HG03460 (cell line): Measurements from ENCODE around the gene EXOSC9.
"Not testable (repeated sequence)": the region's sequence is repeated elsewhere in the genome, so short reads cannot be mapped to it uniquely, and the experiment has no call there.

Experiments
- ATAC-seq: cut with Tn5 transposase; IDR thresholded peaks from one replicate; pipeline ENCODE4 v1.9.1; 2021; ENCODE audit not compliant: unreplicated experiment

The EXOSC9 gene, protein sequence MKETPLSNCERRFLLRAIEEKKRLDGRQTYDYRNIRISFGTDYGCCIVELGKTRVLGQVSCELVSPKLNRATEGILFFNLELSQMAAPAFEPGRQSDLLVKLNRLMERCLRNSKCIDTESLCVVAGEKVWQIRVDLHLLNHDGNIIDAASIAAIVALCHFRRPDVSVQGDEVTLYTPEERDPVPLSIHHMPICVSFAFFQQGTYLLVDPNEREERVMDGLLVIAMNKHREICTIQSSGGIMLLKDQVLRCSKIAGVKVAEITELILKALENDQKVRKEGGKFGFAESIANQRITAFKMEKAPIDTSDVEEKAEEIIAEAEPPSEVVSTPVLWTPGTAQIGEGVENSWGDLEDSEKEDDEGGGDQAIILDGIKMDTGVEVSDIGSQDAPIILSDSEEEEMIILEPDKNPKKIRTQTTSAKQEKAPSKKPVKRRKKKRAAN

DNA sequence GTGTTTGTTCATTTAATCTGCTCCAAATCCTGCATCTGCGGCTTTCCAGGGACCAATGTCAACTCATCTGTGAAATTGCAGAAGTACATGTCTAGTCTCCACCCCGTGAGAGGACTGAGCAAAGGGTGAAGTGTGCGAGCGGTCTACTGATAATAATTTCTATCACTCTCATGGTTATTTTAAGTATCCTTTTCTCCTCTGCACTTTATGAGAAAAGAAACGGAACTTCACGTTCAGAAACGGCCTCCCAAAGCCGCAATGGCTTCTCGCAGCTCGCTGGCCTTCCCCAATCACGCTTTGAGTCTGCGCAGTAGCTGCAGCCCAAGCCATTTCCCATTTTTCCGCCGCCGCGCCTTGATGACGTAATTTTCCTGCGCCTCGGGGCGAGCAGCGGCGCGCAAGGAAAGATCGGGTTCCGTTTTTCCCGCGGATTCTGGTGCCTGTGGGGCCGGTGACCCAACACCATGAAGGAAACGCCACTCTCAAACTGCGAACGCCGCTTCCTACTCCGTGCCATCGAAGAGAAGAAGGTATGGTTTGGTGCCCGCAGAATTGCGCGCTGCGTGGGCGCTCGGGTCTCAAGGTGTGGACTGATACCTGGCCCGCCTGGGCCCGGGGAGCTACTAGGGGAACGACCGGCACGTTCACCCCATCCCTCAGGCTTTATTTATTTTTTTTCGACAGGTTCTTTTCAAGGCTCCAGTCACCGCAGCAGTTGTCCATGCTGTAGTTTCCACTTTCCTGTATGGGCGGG lies at the start of gene EXOSC9:
Gene EXOSC9, plus strand, starts transcription at position 363 of the 754 bp plus-strand sequence. Its CDS starts 102 bp downstream, at position 465.
- peak; percentile 76 for ATAC-seq

DNA sequence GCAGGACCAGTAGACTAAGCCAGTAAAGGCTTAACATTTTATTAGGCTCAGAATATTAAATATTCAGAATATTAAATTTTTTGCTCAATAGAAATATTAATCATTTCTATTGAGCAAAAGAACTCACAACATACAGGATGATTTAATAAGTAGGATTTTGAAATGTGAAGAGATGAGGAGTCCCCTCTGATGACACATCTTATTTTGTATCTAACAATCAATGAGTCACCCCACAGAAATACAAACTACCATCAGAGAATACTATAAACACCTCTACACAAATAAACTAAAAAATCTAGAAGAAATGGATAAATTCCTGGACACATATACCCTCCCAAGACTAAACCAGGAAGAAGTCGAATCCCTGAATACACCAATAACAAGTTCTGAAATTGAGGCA lies 49.0 kb upstream of the EXOSC9 start:
- not testable (repeated sequence) for ATAC-seq

DNA sequence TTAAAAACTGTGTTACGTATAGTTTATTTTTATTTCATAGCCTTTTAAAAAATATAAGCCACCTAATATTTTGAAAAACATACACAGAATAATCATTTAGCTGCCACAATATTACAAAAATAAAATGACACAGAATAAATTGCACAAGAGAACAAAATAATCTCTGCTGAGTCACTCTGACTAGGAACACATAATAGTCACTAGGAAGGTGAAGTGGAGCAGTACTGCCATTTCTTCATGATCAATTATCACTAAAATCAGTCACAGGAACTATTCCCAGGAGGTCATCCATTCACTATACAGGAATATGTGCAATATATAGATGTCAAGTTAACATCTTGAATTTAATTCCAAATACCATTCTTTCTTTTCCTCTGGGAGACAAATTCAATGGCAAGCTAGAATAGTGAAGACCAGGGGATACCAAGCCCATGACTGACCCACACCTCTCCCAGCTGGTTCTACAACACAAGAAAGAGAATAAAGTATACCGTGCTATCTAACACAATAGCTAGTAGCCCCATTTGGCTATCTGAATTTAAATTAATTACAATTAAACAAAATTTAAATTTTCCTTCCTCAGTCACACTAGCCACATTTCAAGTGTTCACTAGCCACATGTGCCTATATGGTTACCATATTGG lies 42.1 kb upstream of the EXOSC9 start:
- ATAC-seq: no peak

DNA sequence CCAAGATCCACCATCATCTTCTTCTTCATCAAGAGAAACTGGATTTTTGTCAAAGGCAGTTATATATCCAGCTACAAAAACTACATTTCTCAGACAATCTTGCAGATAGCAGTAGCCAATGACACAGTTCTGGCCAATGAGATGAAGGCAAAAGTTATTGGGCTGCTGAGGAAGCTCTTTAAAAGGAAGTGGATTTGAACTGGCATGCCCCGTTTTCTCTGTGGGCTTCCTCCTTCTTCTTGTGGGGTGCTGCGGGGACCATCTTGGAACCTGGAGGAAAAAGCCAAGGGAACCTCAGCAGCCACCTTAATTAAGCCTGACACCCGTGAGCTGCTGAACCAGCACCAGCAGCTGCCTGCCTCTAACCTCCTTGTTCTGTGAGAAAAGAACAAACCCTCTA lies 40.9 kb upstream of the EXOSC9 start:
- no peak for ATAC-seq

DNA sequence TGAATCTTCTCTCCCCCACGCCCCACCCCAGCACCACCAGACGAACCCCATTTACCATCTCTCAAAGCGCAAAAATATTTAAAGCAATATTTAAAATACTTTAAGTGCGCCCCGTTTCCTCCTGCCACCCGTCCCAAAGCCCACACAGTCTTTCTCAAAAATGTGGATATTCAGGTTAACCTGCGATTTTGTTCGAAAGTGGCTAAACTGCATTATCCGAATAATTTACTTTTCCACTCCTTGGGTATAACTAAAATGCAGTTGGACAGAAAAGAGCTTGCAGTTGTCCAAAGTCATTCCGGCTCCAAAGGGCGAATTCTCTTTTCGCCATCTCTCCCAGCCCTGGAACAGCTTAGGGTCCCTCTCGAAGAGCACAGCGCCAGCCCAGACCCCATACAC lies 36.8 kb upstream of the EXOSC9 start:
- no peak for ATAC-seq

DNA sequence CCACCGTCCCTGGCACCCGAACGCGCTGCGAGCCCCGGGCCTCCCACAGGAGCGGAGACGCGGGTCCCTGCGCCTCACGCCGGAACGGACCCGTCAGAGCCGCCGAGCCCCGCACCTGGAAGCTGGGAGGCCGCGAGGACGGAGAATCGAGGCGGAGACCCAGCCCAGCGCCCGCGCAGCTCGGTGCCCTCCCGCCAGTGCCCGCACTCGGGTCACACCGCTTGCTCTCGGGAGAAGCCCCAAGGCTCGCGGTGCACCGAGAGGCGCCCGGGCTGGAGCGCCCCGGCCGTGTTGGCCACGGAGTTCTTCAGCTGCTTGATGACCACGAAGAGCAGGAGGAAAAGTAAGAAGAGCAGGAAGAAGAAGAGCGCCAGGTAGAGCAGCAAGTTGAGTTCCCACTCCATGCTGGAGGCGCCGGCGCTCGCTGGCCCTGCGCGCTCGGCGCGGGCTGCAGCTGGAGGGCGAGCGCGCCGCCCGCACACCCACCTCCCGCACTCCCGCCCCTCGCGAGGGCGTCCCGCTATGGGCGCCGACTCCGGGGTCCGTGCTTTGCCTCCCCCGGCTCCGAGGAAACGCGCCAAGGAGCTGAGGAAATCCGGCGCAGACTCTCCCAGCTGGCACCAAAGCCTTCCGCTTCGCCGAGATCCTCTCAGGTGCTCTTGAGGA lies 36.3 kb upstream of the EXOSC9 start, which contains the start of gene SMIM43:
Gene SMIM43, minus strand, starts transcription at position 463 of the 666 bp plus-strand sequence. Its CDS starts 59 bp downstream, at position 404.
- no peak for ATAC-seq

DNA sequence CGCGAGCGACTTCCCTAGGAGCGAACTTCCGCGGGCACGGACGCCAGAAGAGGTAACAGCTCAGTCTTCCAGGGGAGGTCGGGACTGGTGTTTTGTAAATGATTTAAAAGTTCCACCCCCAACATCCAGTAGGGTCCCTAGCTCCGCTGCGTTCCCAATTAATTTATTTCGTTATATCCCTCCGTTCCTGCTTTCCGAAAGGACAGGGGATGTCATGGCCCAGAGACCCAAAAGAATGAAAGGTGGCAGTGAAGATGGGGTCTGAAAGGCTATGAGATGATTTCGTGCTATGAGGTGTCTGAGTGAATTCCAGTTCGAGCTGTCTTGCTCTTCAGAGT lies 35.8 kb upstream of the EXOSC9 start:
- ATAC-seq: no peak

DNA sequence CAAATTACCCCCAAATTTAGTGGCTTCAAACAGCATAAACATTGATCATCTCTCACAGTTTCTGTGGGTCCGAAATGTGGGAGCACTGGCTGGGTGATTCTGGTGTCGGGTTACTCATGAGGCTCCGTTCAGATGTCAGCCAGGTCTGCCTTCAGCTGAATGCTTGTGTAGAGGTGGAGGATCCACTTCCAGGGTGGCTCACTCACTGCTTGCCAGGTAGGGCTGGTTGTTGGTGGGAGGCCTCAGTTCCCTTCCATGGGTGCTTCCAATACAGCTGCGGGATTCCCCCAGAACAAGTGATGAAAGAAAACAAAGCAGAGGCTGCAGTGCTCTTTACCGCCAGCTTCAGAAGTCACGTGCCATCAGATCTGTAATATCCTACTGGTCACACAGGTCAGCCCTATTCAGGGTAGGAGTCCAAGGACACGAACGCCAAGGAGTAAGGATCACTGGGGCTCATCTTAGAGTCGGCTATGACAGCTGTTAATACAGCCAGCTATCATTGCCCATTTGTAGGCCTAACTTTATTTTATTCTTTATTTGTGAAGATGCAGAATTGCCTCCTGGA lies 35.1 kb upstream of the EXOSC9 start:
- no peak for ATAC-seq

DNA sequence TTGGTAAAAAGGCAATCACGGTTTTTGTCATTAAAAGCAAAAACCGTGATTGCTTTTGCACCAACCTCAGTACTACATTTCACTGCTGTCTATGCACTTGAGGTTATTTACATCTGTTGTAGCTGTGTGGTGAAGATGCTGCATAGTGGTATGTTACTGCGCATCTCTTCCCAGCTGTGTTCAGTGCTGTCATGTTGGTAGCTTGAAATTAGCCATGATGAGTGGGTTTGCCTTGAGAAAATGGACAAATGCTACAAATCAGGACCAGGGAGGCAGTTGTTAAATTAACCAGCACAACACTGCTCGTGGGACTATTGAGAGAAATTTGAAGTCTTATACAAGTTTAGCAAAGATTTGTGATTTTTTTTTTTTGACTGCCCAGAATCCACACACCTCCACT lies 34.0 kb upstream of the EXOSC9 start:
- ATAC-seq: no peak

DNA sequence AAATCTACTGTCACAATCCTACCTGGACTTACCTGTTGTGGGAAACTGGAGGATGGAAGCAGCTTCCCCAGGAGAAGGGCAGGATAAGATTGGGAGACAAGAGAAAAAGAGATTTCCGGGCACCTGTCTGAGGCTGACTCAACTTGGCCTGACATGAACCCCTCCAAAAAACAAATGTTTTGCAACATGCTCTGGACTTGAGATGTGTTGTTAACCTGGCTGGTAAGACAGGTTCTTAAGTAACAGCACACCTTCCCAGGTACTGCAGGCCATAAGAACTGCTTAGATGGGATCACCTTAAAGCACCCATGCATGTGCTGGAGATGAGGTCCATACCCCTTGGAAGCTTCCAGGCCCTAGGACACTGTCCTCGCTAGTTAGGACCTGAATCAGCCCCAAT lies 31.8 kb upstream of the EXOSC9 start:
- no peak for ATAC-seq

DNA sequence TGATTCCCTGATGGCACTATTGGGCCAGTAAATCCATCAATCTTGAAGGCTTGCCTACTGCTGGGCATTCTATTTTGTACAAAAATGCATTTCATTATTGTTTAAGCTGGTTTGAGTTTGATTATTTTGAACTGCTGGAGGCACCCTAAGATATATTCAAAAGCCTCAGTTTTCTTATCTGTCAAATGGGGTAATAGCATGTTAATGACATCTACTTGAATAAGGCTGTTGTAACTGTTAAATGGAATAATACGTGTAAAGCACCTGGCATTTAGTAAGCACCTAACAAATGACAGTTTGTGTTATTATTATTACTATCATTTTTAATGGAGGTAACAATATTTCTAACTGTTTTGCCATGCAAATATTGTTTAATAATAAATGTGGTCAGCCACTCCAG lies 29.3 kb upstream of the EXOSC9 start:
- no peak for ATAC-seq

DNA sequence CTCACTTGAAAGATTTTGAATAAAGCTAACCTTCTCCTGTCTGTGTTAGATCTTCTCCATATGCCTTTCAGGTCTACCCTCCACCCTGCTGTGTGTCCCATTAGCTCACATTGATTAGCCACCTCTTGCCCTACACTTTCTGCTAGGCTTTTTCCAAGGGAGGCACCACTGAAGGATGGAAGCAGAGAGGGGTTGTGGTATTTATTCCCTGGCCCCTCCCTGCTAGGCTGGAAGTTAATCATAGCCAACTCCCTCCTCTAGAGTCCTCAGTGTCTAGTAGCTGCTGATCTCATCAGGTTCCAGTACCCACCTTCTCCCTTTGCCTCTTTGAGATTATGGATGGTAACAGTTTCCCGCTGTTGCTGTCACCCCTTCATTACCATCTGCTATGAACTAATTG lies 27.2 kb upstream of the EXOSC9 start:
- ATAC-seq: no peak

DNA sequence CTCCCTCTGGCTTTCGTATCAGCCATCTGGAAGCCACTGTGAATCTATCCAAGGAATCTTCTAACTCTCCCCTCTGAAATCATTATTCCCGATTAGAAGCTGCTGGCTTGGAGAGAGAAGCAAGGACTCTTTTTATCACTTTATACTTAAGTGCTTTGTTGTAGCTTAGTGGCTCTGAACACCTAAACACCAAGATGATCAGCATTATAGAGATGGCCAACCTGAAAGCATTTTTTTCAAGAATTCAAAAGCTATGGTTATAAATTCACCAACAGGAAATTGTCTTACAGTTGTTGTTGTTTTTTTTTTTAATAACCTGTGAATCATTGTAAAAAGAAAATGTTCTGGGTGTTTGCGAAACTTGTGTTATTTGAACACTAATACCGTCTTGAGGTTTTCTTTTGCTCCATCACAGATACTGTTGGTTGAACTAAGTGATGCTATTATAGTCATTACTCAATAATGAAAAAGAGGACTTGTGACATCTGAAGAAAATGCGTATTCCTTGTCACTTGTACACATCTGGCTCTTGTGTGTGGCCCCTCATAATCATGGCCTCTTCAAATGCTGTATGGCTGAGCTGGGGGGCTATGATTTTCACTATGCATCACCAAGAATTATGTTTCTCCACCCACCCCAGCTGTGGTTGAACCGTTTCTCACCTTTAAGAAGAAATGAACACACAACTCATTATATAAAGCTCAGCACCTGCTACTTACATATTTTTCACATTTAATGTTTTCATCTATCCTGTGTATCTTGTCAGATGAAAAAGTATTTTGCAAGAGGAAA lies 24.3 kb upstream of the EXOSC9 start:
- no peak for ATAC-seq

DNA sequence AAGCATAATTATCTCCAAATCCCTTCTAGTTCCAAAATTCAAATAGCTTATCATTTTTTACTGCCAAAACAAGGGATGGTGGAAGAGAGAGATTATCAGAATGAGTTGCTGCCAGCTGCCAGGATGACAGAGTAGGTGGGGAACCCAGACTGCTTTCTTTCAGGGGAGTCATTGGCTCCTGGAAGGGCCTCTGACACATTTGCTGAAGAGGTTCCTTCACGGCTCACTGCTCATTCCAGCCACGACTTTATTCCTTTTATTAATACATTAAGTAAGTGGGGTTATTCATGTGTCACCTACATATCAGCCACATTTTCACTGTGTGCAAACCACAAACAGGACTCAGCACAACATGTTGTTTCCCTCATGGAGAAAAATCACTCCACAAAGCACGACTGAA lies 23.5 kb upstream of the EXOSC9 start:
- no peak for ATAC-seq

DNA sequence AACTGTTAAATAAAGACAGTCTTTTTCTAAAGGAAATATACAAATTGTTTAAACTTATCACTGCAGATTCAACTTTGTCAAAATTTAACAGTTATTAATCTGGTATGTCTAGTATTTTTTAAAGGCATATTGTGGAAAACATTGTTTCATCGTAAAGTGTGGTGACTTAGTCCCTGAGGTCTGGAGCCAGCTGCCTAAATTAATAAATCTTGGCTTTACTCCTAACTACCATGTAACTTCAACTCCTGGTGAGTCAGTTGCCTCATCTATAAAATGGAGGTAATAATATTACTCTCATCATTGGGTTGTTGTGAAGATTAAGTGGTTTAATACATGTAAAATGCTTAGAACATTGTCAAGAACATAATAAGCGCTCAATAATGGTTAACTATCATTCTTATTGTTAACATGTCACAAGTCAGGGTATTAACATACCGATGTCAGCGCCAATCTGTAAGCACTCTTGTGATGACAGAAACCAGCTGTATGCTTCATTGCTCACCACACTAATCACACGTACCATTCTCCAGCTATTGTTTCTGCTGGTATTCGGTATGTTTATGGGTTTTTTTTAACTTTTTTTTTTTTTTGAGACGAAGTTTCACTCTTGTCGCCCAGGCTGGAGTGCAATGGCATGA lies 22.0 kb upstream of the EXOSC9 start:
- ATAC-seq: no peak

DNA sequence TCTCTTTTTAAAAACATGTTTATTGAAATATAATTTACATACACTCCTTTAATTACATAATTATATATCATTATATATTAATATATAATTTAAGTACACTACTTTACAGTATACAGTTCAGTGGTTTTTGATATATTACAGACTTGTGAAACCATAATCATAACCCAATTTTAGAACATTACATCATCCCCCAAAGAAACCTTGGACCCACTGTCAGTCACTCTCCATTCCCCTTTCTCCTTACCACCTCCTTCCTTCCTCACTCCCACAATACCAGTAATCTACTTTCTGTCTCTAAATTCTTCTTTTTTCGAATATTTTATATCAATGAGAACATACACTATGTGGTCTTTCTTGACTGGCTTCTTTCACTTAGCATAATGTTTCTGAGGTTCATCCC lies 17.9 kb upstream of the EXOSC9 start:
- no peak for ATAC-seq

DNA sequence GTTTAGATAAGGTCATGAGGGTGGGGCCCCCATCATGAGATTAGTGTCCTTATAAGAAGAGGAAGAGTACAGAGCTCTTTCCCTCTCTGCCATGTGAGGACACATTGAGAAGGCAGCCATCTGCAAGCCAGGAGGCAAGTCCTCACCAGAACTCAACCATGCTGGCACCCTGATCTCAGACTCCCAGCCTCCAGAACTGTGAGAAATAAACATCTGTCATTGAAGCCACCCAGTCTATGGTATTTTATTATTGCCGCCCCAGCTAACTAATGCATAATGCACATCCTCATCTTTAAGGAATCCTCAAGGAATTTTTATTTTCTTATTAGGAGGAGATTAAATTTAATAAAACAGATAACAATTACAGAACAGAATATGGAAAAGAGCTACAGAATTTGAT lies 16.7 kb upstream of the EXOSC9 start:
- ATAC-seq: no peak

DNA sequence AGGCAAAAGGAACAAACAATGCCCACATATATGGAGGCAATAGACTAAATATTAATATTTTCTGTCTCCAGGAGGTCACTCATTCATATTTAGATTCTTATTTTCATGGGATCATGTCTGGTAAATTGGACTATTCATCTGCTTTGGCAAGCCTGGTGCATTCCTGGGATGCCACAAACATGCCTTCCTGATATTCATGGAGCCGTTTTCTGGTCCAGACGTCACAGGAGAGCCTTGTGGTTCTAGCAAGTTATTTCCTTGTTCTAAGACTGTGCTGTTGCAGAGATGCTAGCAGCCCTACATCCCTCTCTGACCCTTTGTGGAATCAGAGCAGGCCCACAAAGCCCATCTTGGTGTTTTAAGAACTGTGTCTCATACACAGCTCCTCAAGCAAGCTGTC lies 16.1 kb upstream of the EXOSC9 start:
- ATAC-seq: no peak

DNA sequence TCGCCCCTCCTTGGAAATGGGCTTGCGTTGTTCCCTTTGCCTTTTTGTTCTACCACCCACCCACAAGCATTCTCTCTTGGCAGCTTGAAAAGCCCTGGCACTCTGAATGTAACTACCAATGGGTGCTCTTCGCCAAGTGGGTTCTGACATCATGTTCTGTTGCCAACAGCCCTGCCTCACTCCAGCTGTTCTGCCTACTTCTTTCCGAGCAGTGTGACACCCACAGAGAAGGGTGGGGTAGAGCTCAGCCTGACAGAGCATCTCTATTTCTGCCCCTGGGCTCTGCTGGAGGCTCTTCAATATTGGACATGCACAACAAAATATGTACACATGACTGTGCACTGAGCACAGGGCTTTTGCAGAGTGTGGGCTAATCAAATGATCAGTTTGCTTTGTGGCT lies 15.6 kb upstream of the EXOSC9 start:
- ATAC-seq: no peak

DNA sequence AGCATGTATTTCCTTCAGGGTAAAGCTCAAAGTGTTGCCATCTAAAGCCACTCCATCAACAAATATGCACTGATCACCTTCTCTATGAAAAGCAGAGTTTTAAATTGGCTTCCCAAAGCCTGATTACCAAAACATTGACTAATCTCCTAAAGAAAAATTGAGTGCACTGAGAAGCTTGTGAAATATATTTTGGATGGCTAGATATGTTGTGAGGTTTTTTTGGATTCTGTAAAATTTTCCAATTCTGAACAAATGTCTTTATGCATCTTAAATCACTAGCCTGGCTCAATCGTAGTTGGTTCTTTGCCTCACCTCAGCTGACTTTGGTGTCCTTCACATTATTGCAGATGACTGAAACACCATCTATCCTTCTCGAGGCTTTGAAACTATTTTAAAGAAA lies 14.9 kb upstream of the EXOSC9 start:
- no peak for ATAC-seq
